ENCODE measurements around the gene ARFGEF2.
"Not testable (repeated sequence)": the region's sequence is repeated elsewhere in the genome, so short reads cannot be mapped to it uniquely, and the experiment has no call there.

Gene ARFGEF2

GRCh38 chr20:48933017-48933766, 11.7 kb downstream of the ARFGEF2 start:
- TF ChIP-seq, protein P1, sequence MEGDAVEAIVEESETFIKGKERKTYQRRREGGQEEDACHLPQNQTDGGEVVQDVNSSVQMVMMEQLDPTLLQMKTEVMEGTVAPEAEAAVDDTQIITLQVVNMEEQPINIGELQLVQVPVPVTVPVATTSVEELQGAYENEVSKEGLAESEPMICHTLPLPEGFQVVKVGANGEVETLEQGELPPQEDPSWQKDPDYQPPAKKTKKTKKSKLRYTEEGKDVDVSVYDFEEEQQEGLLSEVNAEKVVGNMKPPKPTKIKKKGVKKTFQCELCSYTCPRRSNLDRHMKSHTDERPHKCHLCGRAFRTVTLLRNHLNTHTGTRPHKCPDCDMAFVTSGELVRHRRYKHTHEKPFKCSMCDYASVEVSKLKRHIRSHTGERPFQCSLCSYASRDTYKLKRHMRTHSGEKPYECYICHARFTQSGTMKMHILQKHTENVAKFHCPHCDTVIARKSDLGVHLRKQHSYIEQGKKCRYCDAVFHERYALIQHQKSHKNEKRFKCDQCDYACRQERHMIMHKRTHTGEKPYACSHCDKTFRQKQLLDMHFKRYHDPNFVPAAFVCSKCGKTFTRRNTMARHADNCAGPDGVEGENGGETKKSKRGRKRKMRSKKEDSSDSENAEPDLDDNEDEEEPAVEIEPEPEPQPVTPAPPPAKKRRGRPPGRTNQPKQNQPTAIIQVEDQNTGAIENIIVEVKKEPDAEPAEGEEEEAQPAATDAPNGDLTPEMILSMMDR (IDR thresholded peaks at IDR 0.05; ENCODE audit: insufficient read depth, low read length, missing control alignments), result no peak
- no peak overlapping the region for H3K4me3 ChIP-seq (ENCODE audit: low read depth, low read length)
- CTCF ChIA-PET, result interaction anchor here (1.2 kb wide), 1 partner anchor 276 kb away, joined by 5 read pairs; no protein-coding TSS in a partner anchor
- DNase-seq (ENCODE audit: low read depth, low spot score), result no peak
- POLR2A ChIA-PET, result no interaction called here

- CTCF ChIA-PET, result interaction anchor here (0.6 kb wide), 1 partner anchor 49 kb away, joined by 3 read pairs; no protein-coding TSS in a partner anchor
- POLR2A ChIA-PET; H3K4me3 ChIP-seq (ENCODE audit: low read depth, low read length); DNase-seq (ENCODE audit: low read depth, low spot score): not testable (repeated sequence)
Observed at GRCh38 chr20:48934273-48934877, 12.9 kb downstream of the ARFGEF2 start.

DNA sequence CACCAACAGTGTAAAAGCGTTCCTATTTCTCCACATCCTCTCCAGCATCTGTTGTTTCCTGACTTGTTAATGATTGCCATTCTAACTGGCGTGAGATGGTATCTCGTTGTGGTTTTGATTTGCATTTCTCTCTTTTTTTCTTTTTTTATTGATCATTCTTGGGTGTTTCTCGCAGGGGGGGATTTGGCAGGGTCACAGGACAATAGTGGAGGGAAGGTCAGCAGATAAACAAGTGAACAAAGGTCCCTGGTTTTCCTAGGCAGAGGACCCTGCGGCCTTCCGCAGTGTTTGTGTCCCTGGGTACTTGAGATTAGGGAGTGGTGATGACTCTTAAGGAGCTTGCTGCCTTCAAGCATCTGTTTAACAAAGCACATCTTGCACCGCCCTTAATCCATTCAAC, 13.5 kb downstream of the ARFGEF2 start:
- H3K4me3 ChIP-seq (ENCODE audit: low read depth, low read length); DNase-seq (ENCODE audit: low read depth, low spot score); CTCF ChIA-PET; POLR2A ChIA-PET: not testable (repeated sequence)

- POLR2A ChIA-PET; DNase-seq (ENCODE audit: low read depth, low spot score); H3K4me3 ChIP-seq (ENCODE audit: low read depth, low read length); CTCF ChIA-PET: not testable (repeated sequence)
Observed at GRCh38 chr20:48936178-48936577, 14.7 kb downstream of the ARFGEF2 start.

DNA sequence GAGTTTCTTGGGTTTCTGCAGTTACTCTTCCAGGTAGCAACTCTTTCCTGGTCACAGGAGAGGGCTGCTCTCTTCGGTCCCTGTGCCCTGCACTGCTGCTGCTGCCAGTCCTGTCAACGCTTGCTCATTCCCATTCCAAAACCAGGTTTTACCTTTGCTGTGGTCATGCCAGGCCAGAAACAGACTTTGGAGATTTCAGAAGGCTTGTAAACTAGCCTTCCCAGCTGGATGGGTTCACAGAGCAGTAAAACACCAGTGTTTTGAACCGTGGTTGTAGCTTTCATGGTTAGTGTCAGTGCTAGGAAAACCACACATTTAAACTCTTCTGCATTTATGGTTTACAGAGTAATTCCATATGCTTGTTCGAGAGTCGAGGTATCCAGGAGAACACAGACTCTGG, 16.2 kb downstream of the ARFGEF2 start:
- POLR2A ChIA-PET, result interaction anchor here (0.6 kb wide), 1 partner anchor 16 kb away, joined by 3 read pairs; the partner anchor contains the start of gene ARFGEF2
- DNase-seq (ENCODE audit: low read depth, low spot score), result no peak
- TF ChIP-seq, protein P1 (IDR thresholded peaks at IDR 0.05; ENCODE audit: insufficient read depth, low read length, missing control alignments), result no peak
- no peak overlapping the region for H3K4me3 ChIP-seq (ENCODE audit: low read depth, low read length)
- CTCF ChIA-PET, result no interaction called here

- ChIA-PET POLR2A (no interaction called here), CTCF (interaction anchor here (1.3 kb wide), 1 partner anchor 9 kb away, joined by 5 read pairs; no protein-coding TSS in a partner anchor)
- TF ChIP-seq, protein P1 (IDR thresholded peaks at IDR 0.05; ENCODE audit: insufficient read depth, low read length, missing control alignments), result no peak
- no peak for DNase-seq (ENCODE audit: low read depth, low spot score)
- H3K4me3 ChIP-seq (ENCODE audit: low read depth, low read length), result no peak overlapping the region
Observed at GRCh38 chr20:48938670-48939069, 17.2 kb downstream of the ARFGEF2 start.

DNA sequence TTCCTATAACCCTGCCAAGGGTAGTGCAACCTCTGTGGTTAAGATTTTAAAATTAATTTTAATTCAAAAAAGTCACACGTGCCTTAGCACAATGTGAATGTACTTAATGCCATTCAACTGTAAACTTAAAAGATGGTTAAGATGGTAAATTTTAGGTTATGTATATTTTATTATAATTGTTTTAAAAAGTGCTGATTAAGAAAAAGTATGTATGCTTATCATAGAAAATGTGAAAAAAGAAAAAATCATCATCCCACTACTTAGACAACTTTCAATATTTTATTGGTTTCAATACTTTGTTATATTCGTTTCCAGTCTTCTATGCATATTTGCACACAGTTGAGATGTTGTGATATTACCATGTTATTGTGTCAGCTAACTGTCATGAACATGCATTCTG, 18.7 kb downstream of the ARFGEF2 start:
- CTCF ChIA-PET, result no interaction called here
- POLR2A ChIA-PET, result no interaction called here
- no peak for DNase-seq (ENCODE audit: low read depth, low spot score)
- TF ChIP-seq, protein P1 (IDR thresholded peaks at IDR 0.05; ENCODE audit: insufficient read depth, low read length, missing control alignments), result no peak
- no peak overlapping the region for H3K4me3 ChIP-seq (ENCODE audit: low read depth, low read length)

DNA sequence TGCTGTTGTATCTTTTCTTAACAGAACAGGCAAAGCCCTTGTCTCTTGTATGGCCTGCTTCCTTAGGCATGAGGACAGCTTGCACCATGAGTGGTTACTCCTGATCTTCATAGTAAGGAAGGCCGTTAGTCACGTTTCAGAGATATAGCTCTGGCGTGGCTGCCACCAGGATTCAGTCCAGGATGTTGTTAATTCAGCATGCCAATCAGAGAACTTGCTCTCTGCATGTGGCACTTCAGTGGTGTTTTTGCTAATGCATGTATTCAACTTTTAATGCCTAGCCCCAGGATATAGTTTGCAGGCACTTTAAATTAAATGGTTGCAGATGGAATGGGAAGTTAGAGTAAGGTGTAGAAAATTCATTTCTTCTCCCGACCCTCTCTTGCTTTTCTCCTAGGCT, 20.0 kb downstream of the ARFGEF2 start:
- no peak overlapping the region for H3K4me3 ChIP-seq (ENCODE audit: low read depth, low read length)
- ChIA-PET POLR2A (no interaction called here), CTCF (no interaction called here)
- DNase-seq (ENCODE audit: low read depth, low spot score), result no peak
- TF ChIP-seq, protein P1 (IDR thresholded peaks at IDR 0.05; ENCODE audit: insufficient read depth, low read length, missing control alignments), result no peak
